Hematopoietic multipotent progenitor cell treated with erythropoietin and hydrocortisone succinate and interleukin-3 and kit ligand, for 15 days (in vitro differentiated cells): ENCODE data around the gene APBA2.

ENCODE experiments used
- DNase-seq: peaks from one replicate; pipeline ENCODE4 v3.0.0-alpha.2; 2015; ENCODE audit warnings: low spot score

The APBA2 gene

GRCh38 chr15:28935316-28935715, 49.5 kb downstream of the APBA2 start:
- DNase-seq: no peak

- no peak for DNase-seq
Measured at GRCh38 chr15:28936081-28936480, 50.3 kb downstream of the APBA2 start.

- no peak for DNase-seq
Measured at GRCh38 chr15:28936481-28936881, 50.7 kb downstream of the APBA2 start.

GRCh38 chr15:28937271-28937670, 51.5 kb downstream of the APBA2 start:
- no peak for DNase-seq

DNA sequence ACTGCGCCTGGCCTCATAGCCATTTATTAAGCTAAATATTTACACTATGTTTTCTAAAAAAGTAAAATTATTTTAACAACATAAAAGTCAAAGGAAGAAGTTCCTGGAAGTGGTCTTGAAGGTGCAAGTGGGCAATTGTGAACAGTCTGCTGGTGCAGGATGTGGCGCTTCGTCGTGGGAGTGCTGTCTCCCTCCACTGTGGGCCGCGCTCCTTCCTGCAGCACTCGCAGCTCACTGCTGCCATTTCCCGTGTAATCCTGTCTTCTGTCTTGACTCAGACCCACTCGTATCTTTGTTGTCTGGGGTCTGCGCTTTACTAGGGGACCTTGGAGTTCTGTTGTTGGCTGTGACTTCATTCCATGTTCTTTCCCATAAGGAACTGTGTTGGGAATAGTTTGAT, 56.3 kb downstream of the APBA2 start:
- no peak for DNase-seq

DNA sequence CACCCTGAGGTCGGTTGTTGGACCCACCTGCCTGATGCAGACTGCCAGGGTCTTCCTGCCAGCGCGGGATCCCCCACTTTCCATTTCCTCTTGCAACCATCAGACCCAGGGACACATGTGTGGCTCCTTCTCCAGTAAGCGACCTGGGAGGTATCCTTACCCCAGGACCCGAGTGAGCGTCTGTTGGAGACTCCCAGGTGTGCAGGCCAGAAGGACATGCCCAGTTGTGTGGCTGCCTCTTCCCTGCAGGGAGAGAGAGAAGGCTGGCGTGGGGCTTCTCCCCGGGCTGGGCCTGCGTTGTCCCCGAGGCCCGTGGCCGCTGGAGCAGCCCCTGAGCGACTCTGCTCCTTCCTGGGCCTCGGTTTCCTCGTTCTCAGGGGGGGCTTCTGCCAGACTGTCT, 56.8 kb downstream of the APBA2 start:
- DNase-seq: no peak

- DNase-seq: no peak
Measured at GRCh38 chr15:28943146-28943545, 57.4 kb downstream of the APBA2 start.

- no peak for DNase-seq
Measured at GRCh38 chr15:28943611-28944230, 57.9 kb downstream of the APBA2 start.

DNA sequence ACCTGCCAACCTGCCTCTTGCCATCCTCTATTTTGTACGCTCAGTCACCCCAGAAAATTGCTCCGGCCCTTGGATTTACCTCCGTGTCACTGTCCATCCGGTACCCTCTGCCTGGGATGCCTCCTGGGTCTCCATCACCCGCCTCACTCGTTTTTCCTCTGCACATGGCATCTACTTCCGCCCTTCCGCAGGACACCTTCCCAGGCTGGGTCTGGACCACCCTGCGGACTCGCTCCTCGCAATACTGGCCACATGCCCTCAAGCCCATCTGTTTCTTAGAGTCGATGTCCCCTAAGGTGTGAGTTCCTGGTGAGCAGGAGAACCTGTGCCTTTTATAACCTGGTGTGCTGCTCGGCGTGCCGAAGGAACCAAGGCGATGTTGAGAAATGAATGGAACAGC, 58.5 kb downstream of the APBA2 start:
- no peak for DNase-seq

GRCh38 chr15:28944696-28945300, 59.0 kb downstream of the APBA2 start:
- no peak for DNase-seq

GRCh38 chr15:28945626-28946230, 60.0 kb downstream of the APBA2 start:
- no peak for DNase-seq

DNA sequence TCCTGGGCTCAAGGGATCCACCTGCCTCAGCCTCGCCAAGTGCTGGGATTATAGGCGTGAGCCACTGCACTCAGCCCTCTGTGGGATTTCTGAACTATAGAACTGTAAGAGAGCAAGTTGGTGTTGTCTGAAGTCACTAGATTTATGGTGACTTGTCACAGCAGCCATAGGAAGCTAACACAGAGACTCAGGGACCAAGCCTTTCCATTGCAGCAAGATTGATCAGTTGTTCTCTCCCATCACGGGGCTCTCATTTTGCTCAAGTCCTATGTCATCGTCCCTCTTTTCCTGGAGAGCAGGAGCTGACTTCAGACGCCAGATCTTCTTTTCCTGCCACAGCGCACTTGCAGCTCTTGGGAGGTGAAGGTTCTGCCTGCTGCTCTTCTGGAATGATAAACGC, 61.0 kb downstream of the APBA2 start:
- DNase-seq: no peak

- no peak for DNase-seq
Measured at GRCh38 chr15:28947221-28947674, 61.5 kb downstream of the APBA2 start.

DNA sequence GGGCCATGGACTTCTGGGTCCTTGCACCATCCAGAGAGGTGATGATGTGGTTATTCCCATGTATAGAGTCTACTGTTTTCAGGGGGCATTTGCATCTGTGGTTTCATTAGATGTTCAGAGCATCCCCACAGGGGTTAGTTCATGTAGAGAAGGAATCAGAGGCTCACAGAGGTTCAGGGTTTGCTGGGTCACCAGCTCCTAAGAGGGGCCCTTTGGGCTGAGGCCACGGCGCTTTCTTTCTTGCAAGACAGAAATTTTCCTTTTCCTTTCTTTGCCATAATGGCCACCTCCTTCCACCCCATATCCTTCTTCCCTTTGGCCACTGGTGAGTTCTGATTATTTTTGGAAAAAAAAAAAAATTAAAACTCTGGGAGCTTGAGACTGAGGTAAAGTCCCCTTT, 62.3 kb downstream of the APBA2 start:
- DNase-seq: no peak

GRCh38 chr15:28950916-28951315, 65.1 kb downstream of the APBA2 start:
- DNase-seq: no peak

DNA sequence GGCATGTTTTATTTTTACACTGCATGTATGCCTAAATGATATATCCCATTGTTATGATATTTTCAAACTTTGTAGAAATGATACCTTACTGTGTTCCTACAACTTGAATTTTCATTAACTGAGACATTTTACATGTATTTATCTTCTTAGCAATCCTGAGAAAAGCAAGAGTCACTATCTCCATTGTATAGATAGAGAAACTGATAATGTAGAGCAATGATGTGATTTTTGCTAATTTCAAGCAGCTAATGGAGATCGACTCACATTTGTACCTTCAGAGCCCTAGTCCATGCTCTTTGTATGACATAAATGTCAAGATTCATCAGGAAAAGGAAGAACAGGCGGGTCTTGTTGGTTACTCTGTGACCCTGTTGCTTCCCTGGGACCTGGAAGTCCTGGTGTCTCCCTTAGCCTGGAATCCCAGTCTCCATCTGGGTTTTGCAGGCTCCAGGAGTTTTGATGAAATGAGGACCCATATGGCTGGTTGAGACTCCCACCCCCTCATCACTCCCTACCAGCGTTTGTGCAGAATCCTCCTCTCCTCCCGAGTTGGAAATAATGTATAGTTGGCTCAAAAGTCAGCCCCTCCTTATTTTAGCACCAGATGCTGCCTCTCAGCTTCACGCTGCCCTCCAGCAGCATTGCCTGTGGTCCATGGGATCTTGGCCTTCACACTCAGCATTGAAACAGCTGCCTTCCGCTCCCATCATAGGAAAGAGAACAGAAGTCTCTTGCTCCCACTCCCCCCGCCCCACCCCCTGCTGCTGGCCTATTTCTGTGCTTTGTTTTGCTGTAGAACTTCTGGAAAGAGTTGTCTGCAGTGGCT, 67.1 kb downstream of the APBA2 start:
- no peak for DNase-seq

- no peak for DNase-seq
Measured at GRCh38 chr15:28953573-28954195, 67.9 kb downstream of the APBA2 start.

- no peak for DNase-seq
Measured at GRCh38 chr15:28954466-28955159, 68.8 kb downstream of the APBA2 start.

DNA sequence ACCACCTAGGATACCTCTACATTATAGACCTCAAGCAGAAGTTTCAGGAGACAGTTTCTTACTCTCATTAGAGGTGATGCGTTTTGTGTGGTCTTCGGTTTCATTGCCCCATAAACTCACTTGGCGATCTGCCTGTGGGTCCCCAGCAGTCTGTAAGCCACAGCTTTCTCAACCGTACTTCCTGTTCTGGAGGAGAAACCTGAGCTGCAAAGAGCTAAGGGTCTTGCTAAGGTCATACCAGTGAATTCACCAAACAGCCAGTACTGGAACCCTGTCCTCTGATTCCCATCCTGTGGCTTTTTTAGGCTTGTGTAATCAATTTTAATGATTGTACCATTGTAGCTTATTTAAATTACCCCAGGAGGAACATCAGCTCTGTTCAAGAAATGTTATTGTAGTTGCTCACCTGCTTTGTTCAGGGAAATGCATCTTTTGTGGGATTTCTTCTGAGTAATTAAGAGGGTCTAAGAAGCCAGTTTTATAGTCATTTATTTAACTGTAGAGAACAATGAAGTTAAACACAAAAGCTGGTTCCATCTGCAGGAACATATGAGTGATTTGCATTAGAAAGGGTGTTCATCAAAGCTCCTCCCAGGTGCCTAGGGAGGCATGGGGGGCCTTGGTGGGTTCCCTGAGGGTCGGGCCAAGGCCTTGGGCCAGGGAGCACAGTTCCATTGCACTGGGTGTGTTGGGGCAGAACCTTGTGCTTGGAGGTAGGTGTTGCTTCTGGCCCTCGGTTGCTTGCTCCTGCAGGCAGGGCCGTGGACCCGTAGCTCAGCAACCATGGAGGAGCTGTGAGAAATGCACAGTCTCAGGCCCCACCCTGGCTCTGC, 69.6 kb downstream of the APBA2 start:
- no peak for DNase-seq

DNA sequence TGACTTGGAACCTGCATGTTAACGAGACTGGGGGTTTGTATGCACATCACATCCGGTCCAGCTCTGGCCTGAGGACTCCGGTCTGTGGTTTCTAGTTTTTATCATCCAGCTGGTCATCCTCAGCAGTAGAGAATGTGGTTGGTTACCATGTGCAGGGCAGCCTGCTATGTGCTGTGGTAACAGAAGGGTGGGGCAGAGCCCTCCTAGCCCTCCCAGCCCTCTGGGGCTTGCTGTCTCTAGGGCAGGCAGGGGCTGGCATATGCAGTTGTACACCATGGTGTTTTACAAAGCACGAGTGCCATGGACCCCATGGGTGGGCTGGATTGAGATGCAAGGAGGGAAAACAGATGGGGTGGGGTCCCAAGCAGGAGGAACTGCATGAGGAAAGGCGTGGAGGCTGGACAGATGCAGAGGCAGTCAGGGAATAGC, 70.2 kb downstream of the APBA2 start:
- DNase-seq: no peak

DNA sequence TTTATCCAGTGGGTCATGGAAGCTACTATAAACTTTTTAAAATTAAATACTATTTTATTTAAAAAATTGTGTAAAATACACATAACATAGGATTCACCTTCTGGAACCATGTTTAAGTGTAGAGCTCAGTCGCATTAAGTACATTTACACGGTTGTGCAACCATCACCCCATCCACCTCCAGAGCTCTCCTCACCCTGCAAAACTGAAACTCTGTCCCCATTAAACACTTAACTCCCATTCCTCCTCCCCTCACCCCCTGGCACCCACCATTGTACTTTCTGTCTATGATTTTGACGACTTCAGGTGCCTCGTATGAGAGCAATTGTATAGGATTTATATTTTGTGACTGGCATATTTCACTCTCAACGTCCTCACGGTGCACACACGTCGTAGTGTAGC, 70.7 kb downstream of the APBA2 start:
- DNase-seq: no peak
